GM23248 (cell line): Measurements from ENCODE around the gene ROMO1.
"Not testable (repeated sequence)": the region's sequence is repeated elsewhere in the genome, so short reads cannot be mapped to it uniquely, and the experiment has no call there.

Experiments
- EZH2 ChIP-seq: fragments of 200-600 bp; sonication (generic); IDR thresholded peaks from 2 replicates; pipeline ENCODE4 v1.6.1; 2018; ENCODE audit warnings: antibody characterized with exemption, mild to moderate bottlenecking; ENCODE audit not compliant: insufficient read depth, poor library complexity, severe bottlenecking
- EZH2phosphoT487 ChIP-seq: fragments of 200-600 bp; sonication (generic); IDR thresholded peaks from 2 replicates; pipeline ENCODE4 v1.6.1; 2018; ENCODE audit warnings: antibody characterized with exemption, moderate library complexity, mild to moderate bottlenecking, low read depth; ENCODE audit not compliant: insufficient read depth

- TF ChIP-seq EZH2, EZH2phosphoT487: not testable (repeated sequence)
These were observed 7.7 kb downstream of the ROMO1 start for GRCh38 chr20:35706591-35707529.
